Activated T-helper 1 cell treated with anti-CD3 and anti-CD28 coated beads, Interleukin-12 subunit alpha, Interleukin-12 subunit beta, Interleukin-2, Interleukin-4 antibody, amounts not matched to agents 30 ng/mL and 10 ng/mL and 1 ng/mL, durations not matched to agents 14 hours and 24 hours and 36 hours (primary cell): ENCODE results near the gene GAS2. TPM values are rescaled to one million over a fixed set of nuclear protein-coding genes. Genes with fewer than 3 reads are reported as not detected.

ENCODE experiments used
- DNase-seq: peaks from one replicate; pipeline ENCODE4 v3.0.0; 2021; ENCODE audit warnings: low spot score
- H3K27ac Mint-ChIP-seq: one replicate; pipeline ENCODE4 v1.8.0; 2021; ENCODE audit warnings: mild to moderate bottlenecking, mixed read lengths
- H3K27me3 Mint-ChIP-seq: one replicate; pipeline ENCODE4 v1.8.0; 2022; ENCODE audit warnings: mild to moderate bottlenecking, moderate library complexity, mixed read lengths; ENCODE audit not compliant: insufficient read depth
- H3K36me3 Mint-ChIP-seq: one replicate; pipeline ENCODE4 v1.8.0; 2021; ENCODE audit warnings: low read depth, mixed read lengths
- H3K4me1 Mint-ChIP-seq: one replicate; pipeline ENCODE4 v1.8.0; 2021; ENCODE audit warnings: low read depth, mixed read lengths
- H3K4me3 Mint-ChIP-seq: one replicate; pipeline ENCODE4 v1.8.0; 2021; ENCODE audit warnings: mild to moderate bottlenecking, moderate library complexity, mixed read lengths
- H3K9me3 Mint-ChIP-seq: one replicate; pipeline ENCODE4 v1.8.0; 2021; ENCODE audit warnings: mixed read lengths
- intact Hi-C: fragments of 100-400 bp; cut with micrococcal nuclease; formaldehyde crosslinking; loops from one replicate; pipeline ENCODE4 v1.15.1; 2024
- total RNA-seq: library from RNA; stranded (reverse); gene quantifications from 2 replicates; pipeline ENCODE4 v1.2.3, GENCODE V29; 2022

GAS2 gene
- total RNA-seq, 1 donor from 2014 or later, result 2.0 TPM

GRCh38 chr11:22681281-22681812, 14.9 kb downstream of the GAS2 start:
- H3K27ac Mint-ChIP-seq, result no peak overlapping the region
- H3K4me1 Mint-ChIP-seq, result no peaks in the 10 kb centered on the region
- no peak for DNase-seq
- intact Hi-C loops, result no loop called here
- H3K36me3 Mint-ChIP-seq, result no peaks in the 10 kb centered on the region
- H3K9me3 Mint-ChIP-seq, result no peaks in the 10 kb centered on the region
- no peak overlapping the region for H3K4me3 Mint-ChIP-seq
- H3K27me3 Mint-ChIP-seq, result peaks cover 4% of the 10 kb centered on the region

GRCh38 chr11:22684082-22684481, 17.7 kb downstream of the GAS2 start:
- no peak for DNase-seq
- H3K27me3 Mint-ChIP-seq, result peaks cover 2% of the 10 kb centered on the region
- H3K4me1 Mint-ChIP-seq, result no peaks in the 10 kb centered on the region
- no peaks in the 10 kb centered on the region for H3K9me3 Mint-ChIP-seq
- no peak overlapping the region for H3K27ac Mint-ChIP-seq
- H3K36me3 Mint-ChIP-seq, result no peaks in the 10 kb centered on the region
- intact Hi-C loops, result no loop called here
- H3K4me3 Mint-ChIP-seq, result no peak overlapping the region

GRCh38 chr11:22685111-22685510, 18.7 kb downstream of the GAS2 start:
- Mint-ChIP-seq H3K4me1 (no peaks in the 10 kb centered on the region), H3K4me3 (no peak overlapping the region), H3K9me3 (no peaks in the 10 kb centered on the region), H3K27me3 (no peaks in the 10 kb centered on the region), H3K36me3 (no peaks in the 10 kb centered on the region), H3K27ac (no peak overlapping the region)
- DNase-seq, result no peak
- intact Hi-C loops, result no loop called here

GRCh38 chr11:22688914-22689313, 22.5 kb downstream of the GAS2 start:
- Mint-ChIP-seq H3K4me3 (no peak overlapping the region), H3K27me3 (no peaks in the 10 kb centered on the region), H3K36me3 (no peaks in the 10 kb centered on the region), H3K4me1 (peaks cover 5% of the 10 kb centered on the region), H3K27ac (no peak overlapping the region), H3K9me3 (no peaks in the 10 kb centered on the region)
- no peak for DNase-seq
- intact Hi-C loops, result no loop called here

GRCh38 chr11:22690257-22690656, 23.8 kb downstream of the GAS2 start:
- no peak overlapping the region for H3K27ac Mint-ChIP-seq
- no peaks in the 10 kb centered on the region for H3K9me3 Mint-ChIP-seq
- intact Hi-C loops, result no loop called here
- no peaks in the 10 kb centered on the region for H3K36me3 Mint-ChIP-seq
- H3K4me3 Mint-ChIP-seq, result no peak overlapping the region
- no peaks in the 10 kb centered on the region for H3K27me3 Mint-ChIP-seq
- DNase-seq, result no peak
- peaks cover 5% of the 10 kb centered on the region for H3K4me1 Mint-ChIP-seq

GRCh38 chr11:22690871-22691270, 24.5 kb downstream of the GAS2 start:
- intact Hi-C loops, result no loop called here
- DNase-seq, result no peak
- Mint-ChIP-seq H3K9me3 (no peaks in the 10 kb centered on the region), H3K36me3 (no peaks in the 10 kb centered on the region), H3K4me3 (no peak overlapping the region), H3K27ac (no peak overlapping the region), H3K27me3 (no peaks in the 10 kb centered on the region), H3K4me1 (peaks cover 5% of the 10 kb centered on the region)

GRCh38 chr11:22699388-22699787, 33.0 kb downstream of the GAS2 start:
- Mint-ChIP-seq H3K27ac (no peak overlapping the region), H3K9me3 (no peaks in the 10 kb centered on the region), H3K36me3 (no peaks in the 10 kb centered on the region), H3K4me1 (peaks cover 24% of the 10 kb centered on the region), H3K27me3 (no peaks in the 10 kb centered on the region), H3K4me3 (no peak overlapping the region)
- intact Hi-C loops, result no loop called here
- no peak for DNase-seq

- H3K27me3 Mint-ChIP-seq, result no peaks in the 10 kb centered on the region
- peaks cover 26% of the 10 kb centered on the region for H3K4me1 Mint-ChIP-seq
- no peak for DNase-seq
- no peaks in the 10 kb centered on the region for H3K36me3 Mint-ChIP-seq
- H3K27ac Mint-ChIP-seq, result no peak overlapping the region
- H3K4me3 Mint-ChIP-seq, result no peak overlapping the region
- H3K9me3 Mint-ChIP-seq, result no peaks in the 10 kb centered on the region
- intact Hi-C loops, result loop anchor here (5.0 kb wide), 1 partner anchor 35 kb away; the partner anchor contains the start of gene GAS2
Measured at GRCh38 chr11:22702031-22702430, 35.6 kb downstream of the GAS2 start.

GRCh38 chr11:22703040-22703439, 36.6 kb downstream of the GAS2 start:
- no peaks in the 10 kb centered on the region for H3K27me3 Mint-ChIP-seq
- no peaks in the 10 kb centered on the region for H3K36me3 Mint-ChIP-seq
- H3K27ac Mint-ChIP-seq, result peak overlapping the region; percentile 74
- intact Hi-C loops, result loop anchor here (1.0 to 5.0 kb wide), 2 partner anchors 36 to 78 kb away; partner anchors contain the start of genes FANCF and GAS2
- DNase-seq, result no peak
- peaks cover 33% of the 10 kb centered on the region for H3K4me1 Mint-ChIP-seq
- H3K4me3 Mint-ChIP-seq, result no peak overlapping the region
- no peaks in the 10 kb centered on the region for H3K9me3 Mint-ChIP-seq

GRCh38 chr11:22703591-22703990, 37.2 kb downstream of the GAS2 start:
- Mint-ChIP-seq H3K9me3 (peaks cover 1% of the 10 kb centered on the region), H3K27ac (no peak overlapping the region), H3K4me1 (peaks cover 33% of the 10 kb centered on the region), H3K36me3 (no peaks in the 10 kb centered on the region), H3K4me3 (no peak overlapping the region), H3K27me3 (no peaks in the 10 kb centered on the region)
- no peak for DNase-seq
- intact Hi-C loops, result loop anchor here (1.0 to 5.0 kb wide), 2 partner anchors 36 to 78 kb away; partner anchors contain the start of genes FANCF and GAS2

GRCh38 chr11:22707119-22707899, 40.9 kb downstream of the GAS2 start:
- no peak for DNase-seq
- no peaks in the 10 kb centered on the region for H3K27me3 Mint-ChIP-seq
- H3K27ac Mint-ChIP-seq, result no peak overlapping the region
- peaks cover 21% of the 10 kb centered on the region for H3K4me1 Mint-ChIP-seq
- intact Hi-C loops, result no loop called here
- H3K9me3 Mint-ChIP-seq, result peaks cover 4% of the 10 kb centered on the region
- H3K36me3 Mint-ChIP-seq, result no peaks in the 10 kb centered on the region
- H3K4me3 Mint-ChIP-seq, result no peak overlapping the region

GRCh38 chr11:22711071-22711770, 44.8 kb downstream of the GAS2 start:
- Mint-ChIP-seq H3K27me3 (no peaks in the 10 kb centered on the region), H3K9me3 (peaks cover 4% of the 10 kb centered on the region), H3K36me3 (no peaks in the 10 kb centered on the region), H3K27ac (no peak overlapping the region), H3K4me3 (no peak overlapping the region), H3K4me1 (peaks cover 10% of the 10 kb centered on the region)
- intact Hi-C loops, result no loop called here
- DNase-seq, result no peak

- peaks cover 9% of the 10 kb centered on the region for H3K4me1 Mint-ChIP-seq
- DNase-seq, result no peak
- peaks cover 2% of the 10 kb centered on the region for H3K27me3 Mint-ChIP-seq
- H3K9me3 Mint-ChIP-seq, result peaks cover 4% of the 10 kb centered on the region
- H3K27ac Mint-ChIP-seq, result no peak overlapping the region
- no peak overlapping the region for H3K4me3 Mint-ChIP-seq
- intact Hi-C loops, result no loop called here
- H3K36me3 Mint-ChIP-seq, result no peaks in the 10 kb centered on the region
Measured at GRCh38 chr11:22711880-22712279, 45.5 kb downstream of the GAS2 start.
